ENCODE data around the gene OR2AG1.
"Not testable (repeated sequence)": the region's sequence is repeated elsewhere in the genome, so short reads cannot be mapped to it uniquely, and the experiment has no call there.

Gene OR2AG1

GRCh38 chr11:6794639-6795038 lies 11.8 kb downstream of the OR2AG1 start:
- DNase-seq = no peak

- no peak for DNase-seq
These were observed 16.6 kb downstream of the OR2AG1 start, which contains the start of gene OR6A2 for GRCh38 chr11:6799402-6799801. TSS of gene OR6A2 (minus strand) at chr11:6799689. CDS start at chr11:6795708, 3,981 bp downstream.

GRCh38 chr11:6801075-6801474 lies 18.3 kb downstream of the OR2AG1 start:
- DNase-seq = not testable (repeated sequence)

- DNase-seq = peak; percentile 31
These were observed 29.7 kb downstream of the OR2AG1 start for GRCh38 chr11:6812390-6813005.

- DNase-seq = no peak
These were observed 30.8 kb downstream of the OR2AG1 start for GRCh38 chr11:6813656-6814055.

- DNase-seq = no peak
These were observed 34.9 kb downstream of the OR2AG1 start for GRCh38 chr11:6817694-6818093.

- DNase-seq = no peak
These were observed 36.1 kb downstream of the OR2AG1 start for GRCh38 chr11:6818967-6819366.

- DNase-seq = no peak
These were observed 41.5 kb downstream of the OR2AG1 start for GRCh38 chr11:6824136-6824823.

- DNase-seq = no peak
These were observed 42.5 kb downstream of the OR2AG1 start for GRCh38 chr11:6825231-6825744.

GRCh38 chr11:6828103-6828502 lies 45.3 kb downstream of the OR2AG1 start:
- DNase-seq = no peak

GRCh38 chr11:6833356-6833755 lies 50.5 kb downstream of the OR2AG1 start:
- DNase-seq = no peak

- DNase-seq = no peak
These were observed 51.2 kb downstream of the OR2AG1 start for GRCh38 chr11:6834021-6834420.

Measured in 8988T (cell line).